HG03575 (cell line): Measurements from ENCODE around the gene RGPD8.
"Not testable (repeated sequence)": the region's sequence is repeated elsewhere in the genome, so short reads cannot be mapped to it uniquely, and the experiment has no call there.

ENCODE experiments used
- ATAC-seq: cut with Tn5 transposase; IDR thresholded peaks from one replicate; pipeline ENCODE4 v1.9.1; 2021; ENCODE audit not compliant: unreplicated experiment, insufficient number of reproducible peaks, low FRiP score; ENCODE audit errors: extremely low read depth

RGPD8 gene

DNA sequence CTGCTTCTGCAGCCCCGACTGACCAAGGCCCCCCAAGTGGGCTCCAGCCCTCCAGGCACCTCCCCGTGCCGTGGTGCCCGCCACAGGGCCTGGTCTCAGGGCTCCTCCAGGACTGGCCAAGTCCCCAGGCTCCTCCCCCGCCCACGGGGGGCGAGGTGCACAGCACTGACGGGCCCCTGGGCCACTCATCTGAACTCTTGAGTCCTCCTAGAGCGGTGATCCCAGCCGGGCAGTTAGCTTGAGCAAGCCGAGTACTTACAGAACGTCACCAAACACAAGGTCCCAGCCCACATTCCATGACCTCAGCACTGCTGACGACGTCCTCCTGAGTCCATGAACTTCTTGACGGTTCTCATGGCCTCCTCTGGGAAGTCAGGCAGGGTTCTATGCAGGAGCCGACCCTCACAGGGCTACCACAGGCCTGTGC is 4.0 kb upstream of the RGPD8 start:
- ATAC-seq = not testable (repeated sequence)

- not testable (repeated sequence) for ATAC-seq
These were observed 3.5 kb upstream of the RGPD8 start for GRCh38 chr2:112436993-112437392.

DNA sequence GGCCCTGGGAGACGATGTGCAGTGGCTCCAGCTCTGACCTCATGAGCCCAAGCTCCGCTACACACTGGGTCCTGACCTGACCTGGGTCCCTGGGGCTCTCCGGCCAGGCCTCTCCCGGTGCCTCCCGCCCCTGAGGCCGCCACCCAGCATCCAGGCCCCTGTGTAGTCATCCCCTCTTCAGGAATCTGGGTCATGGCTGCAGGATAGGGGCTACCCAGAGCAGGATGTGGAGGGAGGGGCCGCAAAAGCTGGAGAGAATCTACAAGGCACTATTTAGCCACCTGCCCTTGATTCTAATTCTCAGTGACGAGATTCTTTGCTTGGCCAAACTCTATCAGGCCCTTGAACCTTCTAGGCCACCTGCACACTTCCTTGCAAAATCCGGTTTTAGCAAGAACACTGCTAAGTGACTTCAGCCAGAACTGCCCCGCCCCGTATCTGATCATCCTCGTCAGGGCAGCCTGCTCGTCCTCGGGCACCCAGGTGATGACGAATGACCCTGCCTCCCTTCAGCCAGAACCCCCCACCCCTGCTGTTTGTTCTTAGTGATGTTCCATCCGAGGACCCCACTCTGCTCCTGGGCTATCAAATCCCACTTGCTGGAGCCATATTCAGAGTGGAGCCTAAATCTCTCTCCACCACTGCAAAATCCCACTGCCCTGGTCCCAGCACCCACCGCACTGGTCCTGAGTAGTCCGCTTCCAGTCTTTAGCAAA is 2.4 kb upstream of the RGPD8 start:
- ATAC-seq = not testable (repeated sequence)

GRCh38 chr2:112434890-112435715 is 1.7 kb upstream of the RGPD8 start:
- not testable (repeated sequence) for ATAC-seq

DNA sequence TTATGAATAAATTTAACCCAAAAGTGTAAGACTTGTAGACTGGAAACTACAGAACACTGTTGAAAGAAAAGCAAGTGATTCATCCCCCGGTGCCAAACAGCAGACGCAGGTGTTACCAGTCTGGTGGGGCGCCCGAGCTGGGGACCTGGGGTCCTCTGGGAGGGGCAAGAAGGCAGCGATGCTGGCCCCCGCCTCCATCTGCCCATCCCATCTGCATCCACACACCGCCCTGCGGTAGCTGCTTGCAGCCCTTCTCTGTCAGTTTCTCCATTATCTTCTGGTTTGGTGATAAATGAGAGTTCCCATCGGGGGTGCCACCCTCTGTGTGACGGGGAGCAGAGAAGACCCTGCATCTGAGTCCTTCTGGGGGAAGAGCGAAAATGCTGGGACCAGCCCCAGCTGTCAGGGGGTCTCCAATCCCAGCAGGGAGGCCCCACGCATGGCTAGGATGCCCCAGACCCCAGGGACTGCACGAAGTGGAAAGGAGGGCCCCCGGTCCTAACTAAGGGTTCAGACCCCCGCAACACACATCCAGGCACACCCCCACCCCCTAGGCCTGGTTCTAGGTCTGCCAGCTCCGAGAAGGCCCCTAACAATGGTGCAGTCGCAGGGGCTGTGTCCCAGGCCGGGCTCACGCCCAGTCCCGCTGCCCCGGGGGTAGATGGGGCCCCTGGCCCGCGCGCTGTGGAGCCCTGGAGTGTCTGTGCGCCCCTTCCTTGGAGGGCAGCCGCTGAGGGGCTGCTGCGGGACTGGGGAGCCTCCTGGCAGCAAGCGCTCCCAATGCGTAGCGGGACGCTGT is 686 bp upstream of the RGPD8 start:
- ATAC-seq = no peak

DNA sequence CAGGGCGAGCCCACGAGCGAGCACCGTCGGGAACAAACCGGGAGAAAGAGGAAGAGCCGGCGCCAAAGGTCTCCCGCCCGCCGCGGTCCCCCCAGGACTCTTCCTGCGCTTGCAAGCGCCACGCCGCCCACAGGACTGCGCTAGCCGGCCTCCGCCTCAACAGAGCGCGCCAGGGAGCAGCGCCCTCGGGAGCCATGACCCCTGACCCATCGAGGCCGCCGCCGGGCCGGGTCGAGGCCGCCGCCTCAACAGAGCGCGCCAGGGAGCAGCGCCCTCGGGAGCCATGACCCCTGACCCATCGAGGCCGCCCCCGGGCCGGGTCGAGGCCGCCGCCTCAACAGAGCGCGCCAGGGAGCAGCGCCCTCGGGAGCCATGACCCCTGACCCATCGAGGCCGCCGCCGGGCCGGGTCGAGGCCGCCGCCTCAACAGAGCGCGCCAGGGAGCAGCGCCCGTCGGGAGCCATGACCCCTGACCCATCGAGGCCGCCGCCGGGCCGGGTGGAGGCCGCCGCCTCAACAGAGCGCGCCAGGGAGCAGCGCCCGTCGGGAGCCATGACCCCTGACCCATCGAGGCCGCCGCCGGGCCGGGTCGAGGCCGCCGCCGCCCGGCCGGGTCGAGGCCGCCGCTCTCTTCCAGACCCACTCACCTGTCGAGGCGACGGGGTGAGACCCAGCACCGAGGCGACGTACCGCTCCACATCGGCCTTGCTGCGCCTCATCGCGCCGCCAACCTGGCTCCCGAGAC is 538 bp downstream of the RGPD8 start:
- ATAC-seq = not testable (repeated sequence)

- ATAC-seq = not testable (repeated sequence)
These were observed 1.1 kb downstream of the RGPD8 start for GRCh38 chr2:112432390-112432734.

GRCh38 chr2:112431587-112432295 is 1.7 kb downstream of the RGPD8 start:
- ATAC-seq = not testable (repeated sequence)

GRCh38 chr2:112424553-112424952 is 8.9 kb downstream of the RGPD8 start:
- ATAC-seq = not testable (repeated sequence)

DNA sequence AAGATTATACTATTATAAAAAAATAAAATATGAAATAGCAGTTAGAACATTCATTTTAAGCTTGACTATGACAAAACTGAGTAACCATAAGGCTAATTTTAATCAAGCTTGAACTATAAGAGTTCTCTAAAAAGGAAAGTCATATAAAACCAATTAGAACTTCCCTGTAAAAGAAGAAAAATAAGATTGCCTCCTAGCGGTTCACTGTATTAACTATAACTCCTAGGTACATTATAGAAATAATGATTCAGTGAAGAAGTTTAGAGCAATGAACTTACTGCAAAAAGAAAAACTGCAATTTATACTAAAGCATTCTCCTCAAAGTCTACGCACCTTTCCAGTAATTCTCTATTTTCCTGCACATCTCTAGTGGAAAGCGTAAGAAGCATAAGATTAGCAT is 16.6 kb downstream of the RGPD8 start:
- ATAC-seq = not testable (repeated sequence)

- ATAC-seq = not testable (repeated sequence)
These were observed 73.4 kb downstream of the RGPD8 start for GRCh38 chr2:112360055-112360454.

GRCh38 chr2:112354335-112354734 is 79.1 kb downstream of the RGPD8 start:
- ATAC-seq = not testable (repeated sequence)

DNA sequence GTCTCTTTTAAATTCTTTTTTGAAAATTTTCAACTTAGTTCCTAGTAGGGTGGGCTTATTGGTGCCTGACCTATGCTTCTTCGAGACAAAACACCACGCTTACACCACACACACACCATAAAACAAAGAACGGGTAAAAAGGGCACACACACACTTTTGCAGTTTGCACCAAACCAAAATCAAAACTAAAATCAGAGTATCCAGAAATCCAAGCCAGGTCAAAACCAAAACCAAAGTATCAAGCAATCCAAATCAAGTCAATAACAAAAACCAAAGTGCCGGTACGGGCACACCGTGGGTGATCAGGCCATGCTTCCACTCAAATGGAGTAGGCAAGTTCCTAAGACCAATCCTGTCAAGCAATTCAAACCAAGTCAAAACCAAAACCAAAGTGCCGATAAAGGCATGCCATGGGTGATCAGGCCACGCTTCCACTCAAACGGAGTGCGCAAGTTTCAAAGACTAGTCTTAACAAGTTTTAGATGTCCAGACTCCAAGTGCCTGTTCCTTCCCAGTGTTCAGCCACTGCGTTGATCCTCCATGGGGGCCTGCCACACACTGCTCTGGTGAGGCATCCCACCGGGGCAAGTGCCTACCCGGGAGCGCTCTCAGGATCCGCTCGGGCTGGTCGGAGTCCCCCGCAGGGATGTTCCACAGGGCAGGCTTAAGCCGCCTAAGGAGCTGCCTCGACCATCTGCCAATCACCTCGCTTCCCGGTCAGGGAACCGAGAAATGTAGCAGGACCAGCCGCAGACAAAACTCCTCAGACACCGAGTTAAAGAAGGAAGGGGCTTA is 80.4 kb downstream of the RGPD8 start:
- ATAC-seq = not testable (repeated sequence)

GRCh38 chr2:112352292-112352691 is 81.2 kb downstream of the RGPD8 start:
- ATAC-seq = not testable (repeated sequence)

GRCh38 chr2:112345030-112346027 is 88.1 kb downstream of the RGPD8 start:
- no peak for ATAC-seq

GRCh38 chr2:112343827-112344585 is 89.4 kb downstream of the RGPD8 start:
- no peak for ATAC-seq
